ENCODE results near the gene RAD54L. TPM values are rescaled to one million over a fixed set of nuclear protein-coding genes. Genes with fewer than 3 reads are reported as not detected.
A peak's percentile ranks its signal among the peaks of the same experiment; 100 is the strongest.
"Not testable (repeated sequence)": the region's sequence is repeated elsewhere in the genome, so short reads cannot be mapped to it uniquely, and the experiment has no call there.

RAD54L gene
- total RNA-seq, 1 donor from 2014 or later: 8.1 TPM

GRCh38 chr1:46223472-46223943, 24.1 kb upstream of the RAD54L start:
- H3K36me3 ChIP-seq: no peaks in the 10 kb centered on the region
- H3K4me3 ChIP-seq: no peak overlapping the region
- H3K27me3 ChIP-seq: no peaks in the 10 kb centered on the region
- no peak for DNase-seq (ENCODE audit: extremely low spot score in 2 of 2)
- no peaks in the 10 kb centered on the region for H3K9me3 ChIP-seq
- peak; percentile 70 to 92 (median 91) for TF ChIP-seq CTCF (IDR thresholded peaks at IDR 0.05)
- TF ChIP-seq POLR2AphosphoS5 (IDR thresholded peaks at IDR 0.05; ENCODE audit: insufficient read depth in 1 of 2, low read depth in 1 of 2): no peak
- H3K27ac ChIP-seq: no peak overlapping the region
- H3K4me1 ChIP-seq: peaks cover 4% of the 10 kb centered on the region
- intact Hi-C loops (cut with DNase I): no loop called here

DNA sequence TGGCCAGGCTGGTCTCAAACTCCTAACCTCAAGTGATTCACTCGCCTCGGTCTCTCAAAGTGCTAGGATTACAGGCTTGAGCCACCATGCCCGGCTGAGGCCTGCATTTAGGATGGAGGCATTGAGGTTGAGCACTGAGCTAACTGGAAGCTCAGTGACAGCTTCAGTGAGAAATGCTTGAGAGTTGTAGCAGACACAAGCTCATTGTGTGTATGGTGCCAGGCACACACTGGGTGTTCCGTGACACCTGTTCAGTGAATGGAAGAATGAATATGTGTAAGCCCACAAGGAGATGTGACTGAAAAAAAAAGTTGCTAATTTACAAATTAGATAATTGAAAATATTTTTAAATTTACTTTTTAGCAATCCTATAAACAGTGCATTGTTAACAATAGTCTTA, 22.6 kb upstream of the RAD54L start:
- intact Hi-C loops (cut with DNase I): no loop called here

DNA sequence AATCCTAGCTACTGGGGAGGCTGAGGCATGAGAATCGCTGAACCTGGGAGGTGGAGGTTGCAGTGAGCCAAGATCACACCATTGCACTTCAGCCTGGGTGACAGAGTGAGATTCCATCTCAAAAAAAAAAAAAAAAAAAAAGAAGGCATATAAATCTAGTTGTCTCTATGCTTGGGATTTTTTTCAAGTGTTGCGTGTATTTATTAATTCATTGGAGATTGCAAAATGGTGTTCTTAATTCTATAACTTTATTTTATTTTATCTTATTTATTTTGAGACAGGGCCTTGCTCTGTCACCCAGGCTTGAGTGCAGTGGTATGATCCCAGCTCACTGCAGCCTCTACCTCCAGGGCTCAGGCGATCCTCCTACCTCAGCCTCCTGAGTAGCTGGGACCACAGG, 16.3 kb upstream of the RAD54L start:
- H3K9me3 ChIP-seq; H3K27me3 ChIP-seq; H3K4me3 ChIP-seq; DNase-seq (ENCODE audit: extremely low spot score in 2 of 2); intact Hi-C loops (cut with DNase I); H3K27ac ChIP-seq; H3K36me3 ChIP-seq; H3K4me1 ChIP-seq: not testable (repeated sequence)

More for the DNA sequence above, 22.6 kb upstream of the RAD54L start:
- Histone ChIP-seq H3K27me3 (no peaks in the 10 kb centered on the region), H3K36me3 (no peaks in the 10 kb centered on the region), H3K4me1 (peaks cover 4% of the 10 kb centered on the region), H3K4me3 (no peak overlapping the region), H3K27ac (no peak overlapping the region), H3K9me3 (no peaks in the 10 kb centered on the region)
- no peak for DNase-seq (ENCODE audit: extremely low spot score in 2 of 2)
- no peak for TF ChIP-seq CTCF (IDR thresholded peaks at IDR 0.05)

DNA sequence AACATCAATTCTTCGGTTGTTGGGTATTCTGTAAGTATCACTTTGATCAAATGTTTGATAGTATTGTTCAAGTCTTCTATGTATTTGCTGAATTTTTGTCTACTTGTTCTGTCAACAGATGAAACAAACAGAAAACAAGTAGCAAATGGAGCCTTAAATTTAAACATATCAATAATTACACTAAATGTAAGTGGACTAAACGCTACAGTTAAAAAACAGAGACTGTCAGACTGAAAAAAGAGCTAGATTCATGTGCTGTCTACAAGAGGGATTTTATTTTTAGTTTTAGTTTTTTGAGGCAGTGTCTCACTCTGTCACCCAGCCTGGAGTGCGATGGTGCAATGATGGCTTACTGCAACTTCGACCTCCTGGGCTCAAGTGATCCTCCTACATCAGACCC, 10.7 kb upstream of the RAD54L start:
- Histone ChIP-seq H3K4me1 (no peaks in the 10 kb centered on the region), H3K27ac (no peak overlapping the region), H3K4me3 (no peak overlapping the region), H3K9me3 (no peaks in the 10 kb centered on the region), H3K36me3 (no peaks in the 10 kb centered on the region), H3K27me3 (no peaks in the 10 kb centered on the region)
- no peak for TF ChIP-seq POLR2AphosphoS5 (IDR thresholded peaks at IDR 0.05; ENCODE audit: insufficient read depth in 1 of 2, low read depth in 1 of 2)
- no peak for TF ChIP-seq POLR2A (IDR thresholded peaks at IDR 0.05)
- TF ChIP-seq CTCF (IDR thresholded peaks at IDR 0.05): no peak
- intact Hi-C loops (cut with DNase I): no loop called here
- DNase-seq (ENCODE audit: extremely low spot score in 2 of 2): no peak

DNA sequence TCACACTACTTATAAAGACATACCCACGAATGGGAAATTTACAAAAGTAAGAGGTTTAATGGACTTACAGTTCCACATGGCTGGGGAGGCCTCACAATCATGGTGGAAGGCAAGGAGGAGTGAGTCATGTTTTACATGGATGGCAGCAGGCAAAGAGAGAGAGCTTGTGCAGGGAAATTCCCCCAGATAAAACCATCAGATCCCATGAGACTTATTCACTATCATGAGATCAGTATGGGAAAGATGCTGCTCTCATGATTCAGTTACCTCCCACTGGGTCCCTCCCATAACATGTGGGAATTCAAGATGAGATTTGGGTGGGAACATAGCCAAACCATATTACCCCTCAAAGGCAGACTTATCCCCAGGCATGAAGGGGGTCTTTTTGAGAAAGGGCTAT, 8.7 kb upstream of the RAD54L start:
- H3K27me3 ChIP-seq; H3K9me3 ChIP-seq; H3K36me3 ChIP-seq; H3K4me1 ChIP-seq; H3K4me3 ChIP-seq; H3K27ac ChIP-seq; DNase-seq (ENCODE audit: extremely low spot score in 2 of 2); intact Hi-C loops (cut with DNase I): not testable (repeated sequence)

GRCh38 chr1:46241733-46242132, 5.8 kb upstream of the RAD54L start:
- H3K36me3 ChIP-seq; H3K4me3 ChIP-seq; H3K9me3 ChIP-seq; H3K27ac ChIP-seq; DNase-seq (ENCODE audit: extremely low spot score in 2 of 2); intact Hi-C loops (cut with DNase I); H3K4me1 ChIP-seq; H3K27me3 ChIP-seq: not testable (repeated sequence)

DNA sequence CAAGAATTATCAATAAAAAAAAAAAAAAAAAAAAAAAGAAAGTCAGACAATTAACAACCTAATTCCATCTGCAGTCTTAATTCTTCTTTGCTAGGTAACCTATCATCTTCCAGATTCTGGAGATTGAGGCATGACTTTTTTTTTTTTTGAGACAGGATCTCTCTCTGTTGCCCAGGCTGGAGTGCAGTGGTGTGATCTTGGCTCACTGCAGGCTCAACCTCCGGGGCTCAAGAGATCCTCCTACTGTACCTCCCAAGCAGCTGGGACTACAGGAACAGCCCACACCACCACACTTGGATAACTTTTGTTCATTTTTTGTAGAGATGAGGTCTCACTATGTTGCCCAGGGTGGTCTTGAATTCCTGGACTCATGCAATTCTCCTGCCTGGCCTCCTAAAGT, 4.6 kb upstream of the RAD54L start:
- TF ChIP-seq CTCF (IDR thresholded peaks at IDR 0.05) (no peak), POLR2A (IDR thresholded peaks at IDR 0.05) (no peak), POLR2AphosphoS5 (IDR thresholded peaks at IDR 0.05; ENCODE audit: insufficient read depth in 1 of 2, low read depth in 1 of 2) (no peak)
- Histone ChIP-seq H3K4me1 (peaks cover 12% of the 10 kb centered on the region), H3K9me3 (no peaks in the 10 kb centered on the region), H3K36me3 (no peaks in the 10 kb centered on the region), H3K27me3 (no peaks in the 10 kb centered on the region), H3K4me3 (no peak overlapping the region), H3K27ac (no peak overlapping the region)
- intact Hi-C loops (cut with DNase I): no loop called here
- no peak for DNase-seq (ENCODE audit: extremely low spot score in 2 of 2)

GRCh38 chr1:46243831-46244230, 3.7 kb upstream of the RAD54L start:
- DNase-seq (ENCODE audit: extremely low spot score in 2 of 2); H3K4me3 ChIP-seq; H3K27me3 ChIP-seq; H3K9me3 ChIP-seq; H3K27ac ChIP-seq; intact Hi-C loops (cut with DNase I); H3K36me3 ChIP-seq: not testable (repeated sequence)
- peaks cover 17% of the 10 kb centered on the region for H3K4me1 ChIP-seq

All from vagina (tissue), 2 donors.